CD4-positive, alpha-beta T cell treated with Interleukin-15 for 1 hour (primary cell): ENCODE results near the gene EGLN1.
"Not testable (repeated sequence)": the region's sequence is repeated elsewhere in the genome, so short reads cannot be mapped to it uniquely, and the experiment has no call there.

Source experiments
- DNase-seq: peaks from one replicate; pipeline ENCODE4 v3.0.0-alpha.2; 2020

EGLN1 gene

GRCh38 chr1:231421971-231422797 is at the start of gene EGLN1:
Gene EGLN1, minus strand, starts transcription at chr1:231422287. Its CDS starts 399 bp downstream, at chr1:231421888.
- DNase-seq = peak; percentile 81

- not testable (repeated sequence) for DNase-seq
Observed at GRCh38 chr1:231471500-231471899, 49.4 kb upstream of the EGLN1 start.

- DNase-seq = not testable (repeated sequence)
Observed at GRCh38 chr1:231471027-231471426, 48.9 kb upstream of the EGLN1 start.

GRCh38 chr1:231467986-231468385 is 45.9 kb upstream of the EGLN1 start:
- no peak for DNase-seq

GRCh38 chr1:231465051-231465450 is 43.0 kb upstream of the EGLN1 start:
- no peak for DNase-seq

- DNase-seq = no peak
Observed at GRCh38 chr1:231463541-231463940, 41.5 kb upstream of the EGLN1 start.

- peak; percentile 46 for DNase-seq
Observed at GRCh38 chr1:231460614-231461013, 38.5 kb upstream of the EGLN1 start.

GRCh38 chr1:231459438-231459837 is 37.4 kb upstream of the EGLN1 start:
- not testable (repeated sequence) for DNase-seq

- DNase-seq = not testable (repeated sequence)
Observed at GRCh38 chr1:231457956-231458355, 35.9 kb upstream of the EGLN1 start.

GRCh38 chr1:231454133-231454532 is 32.0 kb upstream of the EGLN1 start:
- DNase-seq = not testable (repeated sequence)

GRCh38 chr1:231446138-231446537 is 24.1 kb upstream of the EGLN1 start:
- DNase-seq = no peak

GRCh38 chr1:231444059-231444458 is 22.0 kb upstream of the EGLN1 start:
- DNase-seq = no peak

- DNase-seq = no peak
Observed at GRCh38 chr1:231443363-231443762, 21.3 kb upstream of the EGLN1 start.

GRCh38 chr1:231442735-231443134 is 20.6 kb upstream of the EGLN1 start:
- DNase-seq = no peak

GRCh38 chr1:231432996-231433395 is 10.9 kb upstream of the EGLN1 start:
- no peak for DNase-seq

- DNase-seq = no peak
Observed at GRCh38 chr1:231431665-231432415, 9.8 kb upstream of the EGLN1 start.

- DNase-seq = not testable (repeated sequence)
Observed at GRCh38 chr1:231430678-231431352, 8.7 kb upstream of the EGLN1 start.

GRCh38 chr1:231428377-231428776 is 6.3 kb upstream of the EGLN1 start:
- no peak for DNase-seq

- DNase-seq = no peak
Observed at GRCh38 chr1:231424950-231425805, 3.1 kb upstream of the EGLN1 start.

- DNase-seq = no peak
Observed at GRCh38 chr1:231423648-231424047, 1.6 kb upstream of the EGLN1 start.

GRCh38 chr1:231422798-231423309 is 767 bp upstream of the EGLN1 start:
- DNase-seq = no peak

GRCh38 chr1:231421546-231421970 is 529 bp downstream of the EGLN1 start:
- peak; percentile 50 for DNase-seq
